HUDEP-2 (cell line): ENCODE measurements around the gene TRIM16.
A peak's percentile ranks its signal among the peaks of the same experiment; 100 is the strongest.
"Not testable (repeated sequence)": the region's sequence is repeated elsewhere in the genome, so short reads cannot be mapped to it uniquely, and the experiment has no call there.

Experiments
- DNase-seq, 76 experiments: peaks; one replicate each; lab custom pipeline; 2025; ENCODE audit not compliant: unreplicated experiment in 76 of 76; lab: John Stamatoyannopoulos, UW

Gene TRIM16

GRCh38 chr17:15659663-15660062 lies 24.4 kb downstream of the TRIM16 start:
- no peak for DNase-seq

DNA sequence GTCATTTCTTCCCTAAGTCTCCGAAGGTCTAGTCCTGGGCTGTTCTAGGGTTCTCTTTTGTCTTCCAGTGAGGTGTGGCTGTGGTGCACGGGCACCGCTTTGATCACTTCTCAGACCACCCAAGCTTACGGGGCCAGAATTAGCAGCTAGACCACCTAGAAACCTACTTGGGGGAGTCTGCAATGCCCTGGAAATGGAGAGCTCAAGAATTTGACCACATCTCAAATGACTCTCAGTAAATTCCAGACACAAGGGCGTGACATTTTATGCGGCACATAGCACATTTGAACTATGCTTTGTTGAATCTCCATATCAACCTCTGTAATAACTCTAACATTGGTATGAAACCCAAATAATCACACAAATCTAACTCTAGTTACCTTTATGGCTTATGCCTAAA lies 24.9 kb downstream of the TRIM16 start:
- DNase-seq = no peak

DNA sequence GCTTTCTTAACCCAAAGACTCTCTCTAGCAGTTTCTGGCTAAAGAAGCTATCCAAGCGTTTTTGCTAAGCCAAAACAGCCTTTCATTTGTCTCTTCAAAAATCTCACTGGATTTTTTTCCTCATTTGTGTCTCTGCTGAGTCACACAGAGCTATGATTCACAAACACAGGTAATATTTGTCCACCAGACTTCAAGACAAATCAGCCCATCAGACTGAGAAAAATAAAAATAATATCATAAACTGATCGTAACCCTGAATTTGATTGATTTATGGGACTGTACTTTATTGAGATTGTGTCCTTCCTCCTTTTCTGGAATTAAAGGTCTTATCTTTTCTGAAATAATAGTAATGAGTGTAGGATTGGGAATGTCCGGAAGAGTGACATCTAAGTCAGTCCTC lies 25.8 kb downstream of the TRIM16 start:
- no peak for DNase-seq

DNA sequence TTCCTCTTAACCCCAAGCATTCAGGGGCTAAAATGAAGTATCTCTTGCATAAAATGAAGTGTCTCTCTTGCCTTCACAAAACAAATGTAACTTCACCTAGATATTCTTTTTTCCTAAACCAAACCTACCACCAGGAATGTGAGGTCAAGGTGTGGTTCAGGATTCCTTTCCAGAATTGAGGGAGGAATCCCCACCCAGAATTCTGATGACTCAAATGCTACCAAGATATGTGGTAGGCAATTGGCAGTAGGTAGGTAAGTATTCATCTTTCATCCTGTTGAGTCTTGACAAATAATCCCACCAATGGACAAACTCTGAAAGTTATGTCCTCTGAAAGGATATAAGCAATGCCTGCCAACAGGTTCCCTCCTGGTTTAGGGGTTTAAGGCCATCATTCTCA lies 26.2 kb downstream of the TRIM16 start:
- no peak for DNase-seq

- no peak for DNase-seq
These were observed 29.1 kb downstream of the TRIM16 start for GRCh38 chr17:15654886-15655561.

- DNase-seq = not testable (repeated sequence)
These were observed 29.7 kb downstream of the TRIM16 start for GRCh38 chr17:15654401-15654800.

GRCh38 chr17:15652960-15653359 lies 31.2 kb downstream of the TRIM16 start:
- no peak for DNase-seq

GRCh38 chr17:15651583-15652110 lies 32.5 kb downstream of the TRIM16 start:
- peak in 74 of 76 experiments; percentile 35 to 97 (median 87) for DNase-seq

GRCh38 chr17:15650741-15651582 lies 33.1 kb downstream of the TRIM16 start:
- no peak for DNase-seq

DNA sequence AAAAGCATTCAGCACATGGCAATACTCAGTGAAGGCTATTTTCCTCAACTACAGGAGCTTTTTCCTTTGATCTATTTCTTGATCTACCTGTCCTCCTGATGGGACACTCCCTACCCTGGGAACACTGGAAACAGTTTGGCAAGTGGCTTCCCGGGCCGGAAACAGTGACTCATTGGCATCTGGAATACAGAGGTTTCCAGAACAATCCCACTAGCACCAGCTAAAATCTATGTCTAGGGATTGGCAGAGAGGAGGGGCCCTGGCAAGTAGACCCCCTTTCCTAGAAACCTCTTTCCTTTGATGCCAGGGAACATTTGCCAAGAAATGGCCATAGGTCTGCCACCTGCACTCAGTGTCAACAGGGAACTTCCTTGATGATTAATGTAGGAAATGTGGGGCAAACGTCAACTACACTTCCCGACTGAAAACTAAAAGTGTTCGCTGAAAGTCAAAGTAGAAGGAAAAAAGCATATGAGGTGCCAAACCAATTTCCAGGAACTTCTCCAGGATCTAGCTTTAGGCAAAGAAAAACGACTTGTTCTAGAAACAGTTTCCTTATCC lies 34.2 kb downstream of the TRIM16 start:
- DNase-seq = no peak

DNA sequence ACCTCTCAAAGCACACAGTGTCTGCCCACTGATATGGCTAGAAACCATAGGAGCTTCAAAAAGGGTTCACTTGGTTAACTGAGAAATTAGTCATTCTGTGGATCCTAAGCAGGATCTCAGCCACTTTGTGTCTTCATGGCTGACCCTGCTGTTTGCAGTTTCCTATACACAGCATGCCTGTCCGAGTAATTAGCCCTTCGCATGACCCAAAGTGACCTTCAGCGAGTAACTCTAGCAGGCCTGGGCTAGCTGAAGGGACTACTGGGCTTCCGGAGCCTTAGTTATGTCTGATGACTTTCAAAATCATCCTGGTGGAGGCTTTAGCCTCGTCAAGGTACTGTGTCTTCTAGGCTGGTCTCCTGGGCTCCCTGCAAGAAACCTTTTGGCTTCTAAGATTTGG lies 35.7 kb downstream of the TRIM16 start:
- DNase-seq = peak in 1 of 76 experiments; percentile 2

DNA sequence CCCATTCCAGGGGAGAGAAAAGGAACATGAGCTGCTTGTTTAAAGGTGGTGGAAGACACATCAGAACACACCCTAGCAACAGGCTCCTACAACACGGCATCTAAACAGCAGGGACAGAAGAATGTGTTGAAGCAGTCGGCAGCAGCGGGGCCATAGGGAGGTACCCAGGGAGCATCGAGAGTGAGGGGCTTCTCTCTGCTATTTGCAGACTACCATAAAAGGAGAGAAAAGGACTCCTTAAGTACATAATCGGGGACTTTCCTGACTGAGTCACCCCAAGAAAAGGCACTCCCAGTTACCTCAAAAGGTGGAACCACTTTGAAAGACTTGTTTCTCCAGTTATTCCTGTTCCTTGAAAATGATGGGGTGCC lies 38.2 kb downstream of the TRIM16 start:
- not testable (repeated sequence) for DNase-seq

DNA sequence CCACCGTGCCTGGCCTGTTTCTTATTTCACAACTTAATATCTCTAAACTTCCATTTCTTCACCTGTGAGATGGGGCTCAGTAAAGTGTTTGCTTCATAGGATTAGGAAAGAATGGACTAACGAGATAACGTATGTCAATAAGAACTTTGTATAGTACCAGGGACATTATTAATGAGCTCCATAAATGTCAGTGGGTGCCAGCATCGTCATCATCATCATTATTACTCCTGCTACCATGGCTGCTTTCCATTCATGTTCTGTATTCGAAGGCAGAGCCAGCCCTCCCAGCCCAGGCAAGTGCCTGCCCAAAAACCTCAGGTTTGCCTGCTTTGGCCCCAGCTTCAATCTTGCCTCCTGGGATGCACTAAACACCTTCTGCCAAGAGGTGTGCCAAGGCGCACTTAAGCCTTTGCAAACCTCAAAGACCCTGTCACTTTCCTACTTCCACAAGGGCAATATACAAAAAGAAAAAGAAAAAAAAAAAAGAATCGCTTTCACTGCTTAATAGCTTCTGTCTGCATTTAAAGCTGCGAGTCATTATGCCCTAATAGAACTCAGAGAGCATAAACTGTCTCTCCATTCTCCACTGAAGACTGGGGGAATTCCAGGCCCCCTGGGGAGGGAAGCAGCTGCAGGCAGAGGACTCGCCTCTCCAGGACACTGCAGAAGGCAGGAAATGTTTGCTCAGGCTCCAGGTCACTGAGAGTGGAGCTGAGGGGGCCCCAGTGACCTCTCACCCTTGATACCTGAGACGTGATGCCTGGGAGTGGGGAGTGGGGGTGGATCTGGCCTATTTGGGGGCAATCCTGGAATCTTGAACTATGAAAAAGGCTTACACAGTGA lies 38.8 kb downstream of the TRIM16 start:
- not testable (repeated sequence) for DNase-seq

GRCh38 chr17:15642505-15643251 lies 41.4 kb downstream of the TRIM16 start:
- DNase-seq = not testable (repeated sequence)

- not testable (repeated sequence) for DNase-seq
These were observed 42.1 kb downstream of the TRIM16 start for GRCh38 chr17:15642014-15642413.

- DNase-seq = not testable (repeated sequence)
These were observed 53.1 kb downstream of the TRIM16 start for GRCh38 chr17:15630930-15631453.

DNA sequence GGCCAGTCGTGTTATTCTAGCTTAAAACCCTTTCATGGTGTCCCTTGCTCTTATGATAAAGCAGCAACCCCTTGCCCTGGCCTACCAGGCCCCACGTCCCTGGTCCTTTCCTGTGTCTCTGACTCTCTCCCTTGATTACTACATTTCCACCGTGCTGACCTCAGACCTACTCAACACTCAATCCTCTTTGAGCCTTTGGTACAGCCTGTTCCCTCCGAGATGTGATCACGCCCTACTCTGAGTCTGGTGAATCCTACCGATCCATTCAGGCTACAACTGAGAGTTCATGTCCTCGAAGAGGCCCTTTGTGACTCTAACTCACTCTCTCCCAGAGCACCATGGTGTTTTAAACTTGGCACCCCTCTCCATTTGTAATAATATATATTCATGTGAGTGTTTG lies 54.1 kb downstream of the TRIM16 start:
- not testable (repeated sequence) for DNase-seq

- not testable (repeated sequence) for DNase-seq
These were observed 60.4 kb downstream of the TRIM16 start for GRCh38 chr17:15623661-15624209.

- not testable (repeated sequence) for DNase-seq
These were observed 60.9 kb downstream of the TRIM16 start for GRCh38 chr17:15623255-15623654.
